Coronary artery (tissue), 2 donors: Measurements from ENCODE around the gene RIC8B.

Experiments
- DNase-seq: peaks from one replicate; pipeline ENCODE4 v3.0.0-alpha.2; 2017; ENCODE audit warnings: low spot score
- H3K27ac ChIP-seq, 2 donors: fragments of 200-600 bp; sonication (generic); one replicate each; pipeline ENCODE4 v1.5.1; 2016 to 2019
- H3K4me3 ChIP-seq: fragments of 200-600 bp; sonication (generic); 2 replicates; pipeline ENCODE4 v1.5.1; 2016; ENCODE audit warnings: mild to moderate bottlenecking, moderate library complexity
- TF ChIP-seq, protein P1 (sequence below): fragments of 200-600 bp; sonication (generic); IDR thresholded peaks from one replicate; pipeline ENCODE4 v1.5.1; 2019; ENCODE audit warnings: antibody characterized with exemption

RIC8B gene

DNA sequence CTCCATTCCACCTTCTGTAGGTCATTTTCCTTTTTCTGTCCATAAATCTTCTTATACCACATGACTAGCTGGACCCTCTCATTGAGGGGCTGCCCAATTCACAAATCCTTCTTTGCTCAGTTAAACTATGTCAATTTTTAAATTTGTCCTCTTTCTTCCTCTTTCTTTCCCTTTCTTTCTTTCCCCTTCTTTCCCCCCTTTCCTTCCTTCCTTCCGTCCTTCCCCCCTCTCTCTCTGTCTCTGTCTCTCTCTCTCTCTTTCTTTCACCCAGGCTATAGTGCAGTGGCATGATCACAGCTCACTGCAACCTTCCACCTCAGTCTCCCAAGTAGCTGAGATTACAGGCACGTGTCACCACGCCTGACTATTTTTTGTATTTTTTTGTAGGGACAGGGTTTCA lies 134.1 kb downstream of the RIC8B start:
- TF ChIP-seq, protein P1, sequence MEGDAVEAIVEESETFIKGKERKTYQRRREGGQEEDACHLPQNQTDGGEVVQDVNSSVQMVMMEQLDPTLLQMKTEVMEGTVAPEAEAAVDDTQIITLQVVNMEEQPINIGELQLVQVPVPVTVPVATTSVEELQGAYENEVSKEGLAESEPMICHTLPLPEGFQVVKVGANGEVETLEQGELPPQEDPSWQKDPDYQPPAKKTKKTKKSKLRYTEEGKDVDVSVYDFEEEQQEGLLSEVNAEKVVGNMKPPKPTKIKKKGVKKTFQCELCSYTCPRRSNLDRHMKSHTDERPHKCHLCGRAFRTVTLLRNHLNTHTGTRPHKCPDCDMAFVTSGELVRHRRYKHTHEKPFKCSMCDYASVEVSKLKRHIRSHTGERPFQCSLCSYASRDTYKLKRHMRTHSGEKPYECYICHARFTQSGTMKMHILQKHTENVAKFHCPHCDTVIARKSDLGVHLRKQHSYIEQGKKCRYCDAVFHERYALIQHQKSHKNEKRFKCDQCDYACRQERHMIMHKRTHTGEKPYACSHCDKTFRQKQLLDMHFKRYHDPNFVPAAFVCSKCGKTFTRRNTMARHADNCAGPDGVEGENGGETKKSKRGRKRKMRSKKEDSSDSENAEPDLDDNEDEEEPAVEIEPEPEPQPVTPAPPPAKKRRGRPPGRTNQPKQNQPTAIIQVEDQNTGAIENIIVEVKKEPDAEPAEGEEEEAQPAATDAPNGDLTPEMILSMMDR: no peak
- Histone ChIP-seq H3K4me3 (no peak overlapping the region), H3K27ac (no peak overlapping the region)
- no peak for DNase-seq

GRCh38 chr12:106910202-106910601 lies 135.7 kb downstream of the RIC8B start:
- TF ChIP-seq, protein P1: no peak
- Histone ChIP-seq H3K4me3 (no peak overlapping the region), H3K27ac (no peak overlapping the region)
- DNase-seq: no peak

DNA sequence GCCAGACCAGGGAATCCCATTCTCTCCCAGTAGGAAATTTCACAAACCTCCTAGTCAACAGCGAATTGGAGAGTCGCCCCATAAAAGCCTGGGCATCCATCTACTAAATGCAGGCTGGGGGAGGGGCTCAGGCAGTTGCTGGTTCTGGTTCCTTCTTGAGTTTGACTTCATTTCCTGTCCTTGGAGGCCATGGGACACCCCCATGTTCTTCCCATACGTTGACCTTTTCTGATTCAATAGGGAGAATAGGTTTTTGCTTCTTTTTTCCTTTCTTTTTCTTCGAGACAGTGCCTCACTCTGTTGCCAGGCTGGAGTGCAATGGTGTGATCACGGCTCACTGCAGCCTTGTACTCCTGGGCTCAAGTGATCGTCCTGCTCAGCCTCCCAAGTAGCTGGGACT lies 137.1 kb downstream of the RIC8B start:
- TF ChIP-seq, protein P1: no peak
- Histone ChIP-seq H3K4me3 (no peak overlapping the region), H3K27ac (no peak overlapping the region)
- no peak for DNase-seq

DNA sequence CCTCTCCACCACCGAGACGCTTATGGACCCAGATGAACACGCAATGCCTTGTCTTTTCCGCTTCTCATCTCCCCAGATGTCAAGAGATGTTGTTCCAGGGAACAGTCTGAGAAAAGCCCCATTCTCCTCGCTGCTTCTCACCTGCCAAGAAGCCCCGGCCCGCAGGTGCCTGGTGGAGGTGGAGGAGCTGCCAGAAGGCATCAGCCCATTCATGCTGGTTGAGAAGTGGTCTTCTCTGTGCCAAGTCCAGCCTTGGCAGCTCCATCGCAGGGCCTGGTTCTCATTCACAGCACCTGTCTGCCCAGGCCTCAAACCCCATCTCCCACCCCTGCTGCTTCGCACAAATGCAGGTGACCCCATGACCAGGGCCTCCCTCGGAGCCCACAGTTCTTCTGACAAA lies 139.0 kb downstream of the RIC8B start:
- TF ChIP-seq, protein P1: no peak
- Histone ChIP-seq H3K27ac (no peak overlapping the region), H3K4me3 (no peak overlapping the region)
- DNase-seq: no peak

GRCh38 chr12:106914796-106915634 lies 140.5 kb downstream of the RIC8B start:
- Histone ChIP-seq H3K4me3 (no peak overlapping the region), H3K27ac (no peak overlapping the region)
- TF ChIP-seq, protein P1: no peak
- DNase-seq: no peak

DNA sequence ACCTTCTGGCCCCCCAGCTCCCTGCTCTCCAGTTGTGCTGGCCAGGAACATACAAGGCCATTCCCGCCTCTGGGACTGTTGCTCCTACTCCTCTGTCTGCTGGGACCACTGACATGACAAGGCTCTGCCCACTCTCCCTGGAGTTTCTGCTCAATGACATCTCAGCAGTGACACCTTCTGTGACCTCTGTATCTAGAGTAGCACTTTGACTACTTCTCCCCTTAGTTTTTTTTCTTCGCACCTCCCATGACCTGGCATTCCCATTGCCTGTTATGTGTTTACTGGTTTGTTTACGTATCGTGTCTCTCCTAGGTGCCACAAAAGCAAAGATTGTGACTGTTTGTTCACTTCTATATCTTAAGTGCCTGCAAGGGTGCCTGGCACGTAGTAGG lies 141.1 kb downstream of the RIC8B start:
- TF ChIP-seq, protein P1: no peak
- H3K4me3 ChIP-seq: no peak overlapping the region
- no peak overlapping the region for H3K27ac ChIP-seq
- DNase-seq: no peak

GRCh38 chr12:106917503-106917902 lies 143.0 kb downstream of the RIC8B start:
- Histone ChIP-seq H3K4me3 (no peak overlapping the region), H3K27ac (no peak overlapping the region)
- TF ChIP-seq, protein P1: no peak
- no peak for DNase-seq
